Measurements from ENCODE around the gene LRP3.
"Not testable (repeated sequence)": the region's sequence is repeated elsewhere in the genome, so short reads cannot be mapped to it uniquely, and the experiment has no call there.

LRP3 gene

GRCh38 chr19:33193865-33194362 is at the start of gene LRP3:
LRP3 (plus strand) TSS chr19:33194330; CDS start chr19:33194786, 456 bp downstream.
- Mint-ChIP-seq H3K9me3 (no peaks in the 10 kb centered on the region), H3K27ac (no peak within 1 kb of the TSS), H3K4me1 (peaks cover 3% of the 10 kb centered on the region), H3K36me3 (no peaks in the 10 kb centered on the region), H3K27me3 (peaks cover 77% of the 10 kb centered on the region), H3K4me3 (peak within 1 kb of the TSS; percentile 43)
- DNase-seq, result no peak
- CTCF ChIA-PET, result no interaction called here

- Mint-ChIP-seq H3K4me1 (peaks cover 4% of the 10 kb centered on the region), H3K27ac (no peak overlapping the region), H3K4me3 (no peak overlapping the region), H3K27me3 (peaks cover 15% of the 10 kb centered on the region), H3K36me3 (no peaks in the 10 kb centered on the region), H3K9me3 (no peaks in the 10 kb centered on the region)
- DNase-seq, result no peak
- CTCF ChIA-PET, result no interaction called here
These were observed 47.9 kb upstream of the LRP3 start for GRCh38 chr19:33146209-33146608.

GRCh38 chr19:33147538-33147937 is 46.6 kb upstream of the LRP3 start:
- CTCF ChIA-PET, result interaction anchor here (1.1 to 1.8 kb wide), 3 partner anchors 12 to 37 kb away, joined by 3 to 7 read pairs (median 5); no protein-coding TSS in a partner anchor
- H3K4me1 Mint-ChIP-seq, result peaks cover 4% of the 10 kb centered on the region
- no peak overlapping the region for H3K4me3 Mint-ChIP-seq
- DNase-seq, result no peak
- H3K9me3 Mint-ChIP-seq, result no peaks in the 10 kb centered on the region
- no peaks in the 10 kb centered on the region for H3K36me3 Mint-ChIP-seq
- no peak overlapping the region for H3K27ac Mint-ChIP-seq
- H3K27me3 Mint-ChIP-seq, result peaks cover 8% of the 10 kb centered on the region

GRCh38 chr19:33150852-33151518 is 43.1 kb upstream of the LRP3 start:
- no peak overlapping the region for H3K27ac Mint-ChIP-seq
- CTCF ChIA-PET, result interaction anchor here (1.2 to 2.3 kb wide), 2 partner anchors 26 to 33 kb away, joined by 3 to 8 read pairs; no protein-coding TSS in a partner anchor
- H3K36me3 Mint-ChIP-seq, result no peaks in the 10 kb centered on the region
- no peak overlapping the region for H3K4me3 Mint-ChIP-seq
- H3K27me3 Mint-ChIP-seq, result peaks cover 5% of the 10 kb centered on the region
- no peaks in the 10 kb centered on the region for H3K9me3 Mint-ChIP-seq
- H3K4me1 Mint-ChIP-seq, result no peaks in the 10 kb centered on the region
- no peak for DNase-seq

GRCh38 chr19:33152176-33152575 is 42.0 kb upstream of the LRP3 start:
- Mint-ChIP-seq H3K27ac (no peak overlapping the region), H3K4me3 (no peak overlapping the region), H3K4me1 (no peaks in the 10 kb centered on the region), H3K27me3 (no peaks in the 10 kb centered on the region), H3K9me3 (no peaks in the 10 kb centered on the region), H3K36me3 (no peaks in the 10 kb centered on the region)
- DNase-seq, result no peak
- CTCF ChIA-PET, result interaction anchor here (2.3 kb wide), 1 partner anchor 25 kb away, joined by 8 read pairs; no protein-coding TSS in a partner anchor

GRCh38 chr19:33152625-33153024 is 41.5 kb upstream of the LRP3 start:
- not testable (repeated sequence) for H3K36me3 Mint-ChIP-seq, DNase-seq, H3K9me3 Mint-ChIP-seq, H3K4me3 Mint-ChIP-seq, H3K4me1 Mint-ChIP-seq, H3K27ac Mint-ChIP-seq, H3K27me3 Mint-ChIP-seq
- CTCF ChIA-PET, result interaction anchor here (0.7 to 2.3 kb wide), 2 partner anchors 24 to 28 kb away, joined by 3 to 8 read pairs; no protein-coding TSS in a partner anchor

- H3K27ac Mint-ChIP-seq, H3K4me3 Mint-ChIP-seq, DNase-seq, H3K27me3 Mint-ChIP-seq, H3K36me3 Mint-ChIP-seq, H3K9me3 Mint-ChIP-seq: not testable (repeated sequence)
- CTCF ChIA-PET, result interaction anchor here (1.0 to 1.2 kb wide), 2 partner anchors 10 to 17 kb away, joined by 3 to 5 read pairs; no protein-coding TSS in a partner anchor
- peaks cover 15% of the 10 kb centered on the region for H3K4me1 Mint-ChIP-seq
These were observed 39.8 kb upstream of the LRP3 start for GRCh38 chr19:33154313-33154712.

GRCh38 chr19:33156334-33156733 is 37.8 kb upstream of the LRP3 start:
- DNase-seq, result no peak
- Mint-ChIP-seq H3K9me3 (no peaks in the 10 kb centered on the region), H3K27me3 (no peaks in the 10 kb centered on the region), H3K4me1 (peaks cover 36% of the 10 kb centered on the region), H3K4me3 (no peak overlapping the region), H3K36me3 (peaks cover 4% of the 10 kb centered on the region), H3K27ac (no peak overlapping the region)
- CTCF ChIA-PET, result interaction anchor here (1.2 kb wide), 1 partner anchor 28 kb away, joined by 6 read pairs; no protein-coding TSS in a partner anchor

GRCh38 chr19:33157906-33158305 is 36.2 kb upstream of the LRP3 start:
- peaks cover 43% of the 10 kb centered on the region for H3K4me1 Mint-ChIP-seq
- H3K9me3 Mint-ChIP-seq, result no peaks in the 10 kb centered on the region
- DNase-seq, result no peak
- H3K27ac Mint-ChIP-seq, result peak overlapping the region; percentile 72
- peaks cover 4% of the 10 kb centered on the region for H3K36me3 Mint-ChIP-seq
- CTCF ChIA-PET, result interaction anchor here (1.1 to 4.0 kb wide), 3 partner anchors 9 to 26 kb away, joined by 3 to 22 read pairs (median 10); no protein-coding TSS in a partner anchor
- no peak overlapping the region for H3K4me3 Mint-ChIP-seq
- H3K27me3 Mint-ChIP-seq, result no peaks in the 10 kb centered on the region

GRCh38 chr19:33158365-33158764 is 35.8 kb upstream of the LRP3 start:
- no peak for DNase-seq
- Mint-ChIP-seq H3K4me1 (peaks cover 43% of the 10 kb centered on the region), H3K27me3 (no peaks in the 10 kb centered on the region), H3K36me3 (peaks cover 4% of the 10 kb centered on the region), H3K27ac (no peak overlapping the region), H3K9me3 (no peaks in the 10 kb centered on the region), H3K4me3 (no peak overlapping the region)
- CTCF ChIA-PET, result interaction anchor here (1.1 to 4.0 kb wide), 6 partner anchors 8 to 26 kb away, joined by 3 to 22 read pairs (median 8); no protein-coding TSS in a partner anchor

- H3K9me3 Mint-ChIP-seq, result no peaks in the 10 kb centered on the region
- no peak overlapping the region for H3K4me3 Mint-ChIP-seq
- peaks cover 43% of the 10 kb centered on the region for H3K4me1 Mint-ChIP-seq
- CTCF ChIA-PET, result interaction anchor here (1.4 to 4.0 kb wide), 5 partner anchors 12 to 25 kb away, joined by 3 to 22 read pairs (median 10); no protein-coding TSS in a partner anchor
- no peak for DNase-seq
- H3K27ac Mint-ChIP-seq, result peak overlapping the region; percentile 76
- H3K27me3 Mint-ChIP-seq, result no peaks in the 10 kb centered on the region
- peaks cover 4% of the 10 kb centered on the region for H3K36me3 Mint-ChIP-seq
These were observed 35.0 kb upstream of the LRP3 start for GRCh38 chr19:33159149-33159548.

GRCh38 chr19:33159893-33160292 is 34.2 kb upstream of the LRP3 start:
- H3K36me3 Mint-ChIP-seq, result peaks cover 4% of the 10 kb centered on the region
- H3K4me1 Mint-ChIP-seq, result peaks cover 43% of the 10 kb centered on the region
- no peaks in the 10 kb centered on the region for H3K27me3 Mint-ChIP-seq
- H3K27ac Mint-ChIP-seq, result peak overlapping the region; percentile 89
- DNase-seq, result no peak
- no peak overlapping the region for H3K4me3 Mint-ChIP-seq
- no peaks in the 10 kb centered on the region for H3K9me3 Mint-ChIP-seq
- CTCF ChIA-PET, result interaction anchor here (0.9 to 4.0 kb wide), 8 partner anchors 11 to 31 kb away, joined by 3 to 22 read pairs (median 5); no protein-coding TSS in a partner anchor

GRCh38 chr19:33161201-33161600 is 32.9 kb upstream of the LRP3 start:
- H3K9me3 Mint-ChIP-seq, result no peaks in the 10 kb centered on the region
- no peak overlapping the region for H3K4me3 Mint-ChIP-seq
- H3K36me3 Mint-ChIP-seq, result peaks cover 4% of the 10 kb centered on the region
- no peak for DNase-seq
- H3K27ac Mint-ChIP-seq, result peak overlapping the region; percentile 89
- H3K4me1 Mint-ChIP-seq, result peaks cover 43% of the 10 kb centered on the region
- CTCF ChIA-PET, result interaction anchor here (1.0 to 4.0 kb wide), 5 partner anchors 13 to 23 kb away, joined by 3 to 22 read pairs (median 5); no protein-coding TSS in a partner anchor
- H3K27me3 Mint-ChIP-seq, result no peaks in the 10 kb centered on the region

- Mint-ChIP-seq H3K9me3 (peaks cover 9% of the 10 kb centered on the region), H3K27me3 (peaks cover 7% of the 10 kb centered on the region), H3K4me1 (peaks cover 34% of the 10 kb centered on the region), H3K36me3 (peaks cover 6% of the 10 kb centered on the region), H3K4me3 (no peak overlapping the region), H3K27ac (no peak overlapping the region)
- DNase-seq, result no peak
- CTCF ChIA-PET, result interaction anchor here (1.0 kb wide), 1 partner anchor 12 kb away, joined by 5 read pairs; no protein-coding TSS in a partner anchor
These were observed 30.6 kb upstream of the LRP3 start for GRCh38 chr19:33163481-33163880.
